ENCODE results near the gene ESYT1. TPM values are rescaled to one million over a fixed set of nuclear protein-coding genes. Genes with fewer than 3 reads are reported as not detected.

Gene ESYT1
- total and polyA plus RNA-seq, 4 donors: 41.0 to 93.5 (median 58.8) TPM

GRCh38 chr12:56157201-56158028 is 29.3 kb downstream of the ESYT1 start:
- H3K9me3 ChIP-seq (ENCODE audit: control insufficient read depth in 4 of 4, low read length in 3 of 4): no peaks in the 10 kb centered on the region
- TF ChIP-seq RAD21 (IDR thresholded peaks at IDR 0.05) (peak; percentile 34 to 62), CTCF (IDR thresholded peaks at IDR 0.05; ENCODE audit: low read depth, low read length, missing input control) (peak; percentile 64), HNF4A (conservative IDR thresholded peaks at IDR 0.05) (peak in 1 of 2 donors; percentile 3), SP1 (IDR thresholded peaks at IDR 0.05) (peak; percentile 65), NR2F2 (IDR thresholded peaks at IDR 0.05) (no peak), TAF1 (conservative IDR thresholded peaks at IDR 0.05) (no peak), FOXA1 (IDR thresholded peaks at IDR 0.05) (no peak), MAX (IDR thresholded peaks at IDR 0.05) (no peak)
- H3K4me3 ChIP-seq (ENCODE audit: low read depth in 1 of 3, low read length in 3 of 3): peak overlapping the region; percentile 50 to 73 (median 64)
- peak; percentile 68 for DNase-seq (ENCODE audit: low spot score)
- WGBS: 17% methylated on average over 45 of the region's 45 CpGs
- peaks cover 9 to 56% (median 47%) of the 10 kb centered on the region in 4 donors for H3K4me1 ChIP-seq (ENCODE audit: control insufficient read depth in 4 of 4, insufficient read depth in 4 of 4, low read length in 3 of 4)
- H3K27me3 ChIP-seq (ENCODE audit: control insufficient read depth in 4 of 4, insufficient read depth in 4 of 4, low read length in 3 of 4): no peaks in the 10 kb centered on the region
- peaks cover 12 to 26% (median 23%) of the 10 kb centered on the region in 4 donors for H3K36me3 ChIP-seq (ENCODE audit: control insufficient read depth in 4 of 4, insufficient read depth in 3 of 4, low read depth in 1 of 4, low read length in 3 of 4)
- peak overlapping the region; percentile 32 to 45 for H3K9ac ChIP-seq (ENCODE audit: low read depth in 1 of 2, low read length in 2 of 2)
- peak overlapping the region; percentile 85 to 98 for H3K27ac ChIP-seq (ENCODE audit: low read depth in 1 of 2, low read length in 2 of 2)

GRCh38 chr12:56158029-56158925 is 30.2 kb downstream of the ESYT1 start, which contains the start of gene MYL6:
Gene MYL6, plus strand, starts transcription at chr12:56158359. Its CDS starts 43 bp downstream, at chr12:56158402.
- Histone ChIP-seq H3K27ac (ENCODE audit: low read depth in 1 of 2, low read length in 2 of 2) (peak within 1 kb of the TSS; percentile 90 to 98), H3K4me3 (ENCODE audit: low read depth in 1 of 3, low read length in 3 of 3) (peak within 1 kb of the TSS; percentile 73 to 93 (median 92)), H3K4me1 (ENCODE audit: control insufficient read depth in 4 of 4, insufficient read depth in 4 of 4, low read length in 3 of 4) (peaks cover 4 to 49% (median 41%) of the 10 kb centered on the region in 4 donors), H3K9ac (ENCODE audit: low read depth in 1 of 2, low read length in 2 of 2) (peak within 1 kb of the TSS; percentile 90 to 100), H3K9me3 (ENCODE audit: control insufficient read depth in 4 of 4, low read length in 3 of 4) (no peaks in the 10 kb centered on the region), H3K27me3 (ENCODE audit: control insufficient read depth in 4 of 4, insufficient read depth in 4 of 4, low read length in 3 of 4) (no peaks in the 10 kb centered on the region), H3K36me3 (ENCODE audit: control insufficient read depth in 4 of 4, insufficient read depth in 3 of 4, low read depth in 1 of 4, low read length in 3 of 4) (peaks cover 14 to 31% (median 30%) of the 10 kb centered on the region in 4 donors)
- under 1% methylated on average over 30 of the region's 30 CpGs for WGBS
- peak; percentile 92 for DNase-seq (ENCODE audit: low spot score)
- no peak for TF ChIP-seq ZBTB33 (IDR thresholded peaks at IDR 0.05)
- TF ChIP-seq YY1 (IDR thresholded peaks at IDR 0.05): peak; percentile 95
- no peak for TF ChIP-seq FOXA1 (IDR thresholded peaks at IDR 0.05)
- no peak for TF ChIP-seq HNF4A (conservative IDR thresholded peaks at IDR 0.05)
- TF ChIP-seq HNF4G (IDR thresholded peaks at IDR 0.05): no peak
- peak; percentile 92 for TF ChIP-seq TAF1 (conservative IDR thresholded peaks at IDR 0.05)
- no peak for TF ChIP-seq RXRA (IDR thresholded peaks at IDR 0.05)
- TF ChIP-seq NR2F2 (IDR thresholded peaks at IDR 0.05): no peak
- TF ChIP-seq MAX (IDR thresholded peaks at IDR 0.05): no peak
- TF ChIP-seq CTCF (IDR thresholded peaks at IDR 0.05; ENCODE audit: low read depth, low read length, missing input control): no peak
- TF ChIP-seq RAD21 (IDR thresholded peaks at IDR 0.05): peak in 1 of 2 donors; percentile 9
- TF ChIP-seq GABPA (IDR thresholded peaks at IDR 0.05 in 1 of 2, conservative IDR thresholded peaks at IDR 0.05 in 1 of 2): no peak
- TF ChIP-seq EGR1 (IDR thresholded peaks at IDR 0.05; ENCODE audit: low read depth in 2 of 2): no peak
- TF ChIP-seq REST (IDR thresholded peaks at IDR 0.05): peak; percentile 95
- peak; percentile 29 for TF ChIP-seq SP1 (IDR thresholded peaks at IDR 0.05)
- no peak for TF ChIP-seq FOXA2 (IDR thresholded peaks at IDR 0.05)
- TF ChIP-seq JUND (IDR thresholded peaks at IDR 0.05): peak; percentile 86 to 93

Data from liver (tissue), 9 donors.